K562 (cell line): ENCODE results near the gene MAU2. TPM values are rescaled to one million over a fixed set of nuclear protein-coding genes. Genes with fewer than 3 reads are reported as not detected.
A peak's percentile ranks its signal among the peaks of the same experiment; 100 is the strongest.

ENCODE experiments used
- ATAC-seq: fragments of 200-7000 bp; cut with Tn5 transposase; 3 replicates; pipeline ENCODE4 v1.9.1; 2020; ENCODE audit warnings: moderate library complexity
- BruUV-seq: library from RNA; stranded (reverse); fragments of 400-500 nt; replicated peaks from 2 replicates; lab custom pipeline; 2021; lab: Mats Ljungman, UMichigan
- CTCF ChIA-PET: fragments of 300-600 bp; formaldehyde crosslinking; extraction: SDS; loops from one replicate; lab custom pipeline; 2021; ENCODE audit warnings: low intra/inter-chr PET ratio; lab: Yijun Ruan, JAX
- POLR2A ChIA-PET: fragments of 300-600, 350-650 bp; sonication (Branson Sonifier 250); formaldehyde crosslinking; extraction: SDS; loops from one replicate; lab custom pipeline; 2021; ENCODE audit warnings: antibody characterized with exemption, inconsistent platforms; lab: Yijun Ruan, JAX
- DNase-seq, 4 experiments: peaks; one replicate each; pipeline versions ENCODE4 v3.0.0 to v3.0.0-alpha.2; 2011 to 2018; ENCODE audit warnings: low spot score in 3 of 4, mixed read lengths in 3 of 4; ENCODE audit errors: extremely low read depth in 1 of 4
- FAIRE-seq: peaks from 2 replicates; lab custom pipeline; 2011; peaks lifted over from hg19 to GRCh38; lab: Jason Lieb, UNC
- H2AFZ ChIP-seq: 2 replicates; pipeline ENCODE4 v1.6.0; 2011; ENCODE audit warnings: low read depth, low read length, control low read depth, inconsistent platforms
- H3K27ac ChIP-seq: fragments of 200-600 bp; 3 replicates; pipeline ENCODE4 v1.8.0; 2011; ENCODE audit warnings: low read depth, mild to moderate bottlenecking, control low read depth, inconsistent platforms, low read length, moderate library complexity, mixed read lengths; ENCODE audit errors: extremely low read depth
- H3K27me3 ChIP-seq, 2 experiments: fragments of 300-600 bp in 1 of 2; 2 replicates in 1 of 2; 3 replicates in 1 of 2; pipeline versions ENCODE4 v1.6.0 to v1.8.0; 2011; ENCODE audit warnings: inconsistent platforms in 2 of 2, low read length in 2 of 2, mild to moderate bottlenecking in 1 of 2, mixed read lengths in 1 of 2, moderate library complexity in 1 of 2; ENCODE audit not compliant: control insufficient read depth in 2 of 2, insufficient read depth in 2 of 2
- H3K36me3 ChIP-seq: fragments of 300-600 bp; 3 replicates; pipeline ENCODE4 v1.8.0; 2011; ENCODE audit warnings: mild to moderate bottlenecking, low read length, inconsistent platforms; ENCODE audit not compliant: control insufficient read depth, insufficient read depth
- H3K4me1 ChIP-seq, 2 experiments: fragments of 200-600 bp in 1 of 2; replicated peaks in 1 of 2; 2 replicates in 1 of 2; 3 replicates in 1 of 2; pipeline versions ENCODE4 v1.5.1 to v1.8.0; 2011; ENCODE audit warnings: inconsistent platforms in 2 of 2, low read length in 2 of 2, mild to moderate bottlenecking in 1 of 2, mixed read lengths in 1 of 2, moderate library complexity in 1 of 2; ENCODE audit not compliant: control insufficient read depth in 2 of 2, insufficient read depth in 2 of 2
- H3K4me2 ChIP-seq: 2 replicates; pipeline ENCODE4 v1.6.1; 2011; ENCODE audit warnings: low read length, control low read depth, inconsistent platforms, mixed read lengths; ENCODE audit not compliant: insufficient read depth
- H3K4me3 ChIP-seq: fragments of 200-600 bp; sonication (generic), shearing (Covaris generic); 2 replicates; pipeline ENCODE4 v1.5.1; 2016; ENCODE audit warnings: control low read depth, inconsistent platforms
- H3K79me2 ChIP-seq: fragments of 200-600 bp; 3 replicates; pipeline ENCODE4 v1.8.0; 2011; ENCODE audit warnings: low read length, inconsistent platforms; ENCODE audit not compliant: control insufficient read depth, insufficient read depth
- H3K9ac ChIP-seq, 2 experiments: 2 replicates each; pipeline versions ENCODE4 v1.6.0 to v1.6.1; 2011; ENCODE audit warnings: low read depth in 2 of 2, low read length in 2 of 2, control low read depth in 1 of 2, inconsistent platforms in 1 of 2, mild to moderate bottlenecking in 1 of 2, mixed read lengths in 1 of 2; ENCODE audit not compliant: insufficient read depth in 1 of 2
- H3K9me1 ChIP-seq: one replicate; pipeline ENCODE4 v1.6.0; 2011; ENCODE audit warnings: inconsistent platforms, mild to moderate bottlenecking, low read length, moderate library complexity; ENCODE audit not compliant: control insufficient read depth, insufficient read depth
- H3K9me3 ChIP-seq: replicated peaks from 2 replicates; pipeline ENCODE4 v1.5.1; 2011; ENCODE audit warnings: low read depth, low read length, inconsistent platforms; ENCODE audit not compliant: control insufficient read depth, insufficient read depth
- H4K20me1 ChIP-seq: replicated peaks from 2 replicates; pipeline ENCODE4 v1.6.1; 2011; ENCODE audit warnings: low read length, inconsistent platforms, mixed read lengths; ENCODE audit not compliant: control insufficient read depth, insufficient read depth
- ASH1L ChIP-seq: fragments of 450-650 bp; IDR thresholded peaks from 2 replicates; pipeline ENCODE4 v1.6.1; 2018; ENCODE audit warnings: borderline replicate concordance, mild to moderate bottlenecking, low read depth; ENCODE audit not compliant: partially characterized antibody
- ATF7 ChIP-seq: fragments of 450-650 bp; IDR thresholded peaks from 2 replicates; pipeline ENCODE4 v1.7.1; 2014; ENCODE audit warnings: mild to moderate bottlenecking, moderate library complexity
- ELF2 ChIP-seq: fragments of 250-450 bp; sonication (Bioruptor Pico); IDR thresholded peaks from 2 replicates; pipeline ENCODE4 v1.5.0; 2021; ENCODE audit warnings: mild to moderate bottlenecking
- GATA2 ChIP-seq: sonication (generic); formaldehyde crosslinking; IDR thresholded peaks from 2 replicates; pipeline ENCODE4 v1.4.0; 2020; ENCODE audit warnings: mild to moderate bottlenecking, missing genetic modification reagents
- GTF2B ChIP-seq: IDR thresholded peaks from 2 replicates; pipeline ENCODE4 v1.6.1; 2011; ENCODE audit not compliant: insufficient read length; ENCODE audit errors: extremely low read depth
- KAT2B ChIP-seq: IDR thresholded peaks from one replicate; pipeline ENCODE4 v1.6.1; 2012; ENCODE audit warnings: low read depth, mild to moderate bottlenecking, control low read depth, inconsistent platforms, low read length, moderate library complexity
- MBD2 ChIP-seq: sonication (generic); IDR thresholded peaks from 2 replicates; pipeline ENCODE4 v1.6.1; 2016; ENCODE audit warnings: low read depth, borderline replicate concordance
- SP1 ChIP-seq: sonication (generic); formaldehyde crosslinking; IDR thresholded peaks from 2 replicates; pipeline ENCODE4 v1.8.1; 2022; ENCODE audit warnings: mild to moderate bottlenecking, missing genetic modification reagents
- SUPT5H ChIP-seq: fragments of 450-650 bp; IDR thresholded peaks from 2 replicates; pipeline ENCODE4 v1.6.1; 2016
- UBTF ChIP-seq, 2 experiments: IDR thresholded peaks; 2 replicates each; pipeline ENCODE4 v1.6.1; 2012; ENCODE audit warnings: improper control_type of control experiment in 2 of 2, low read depth in 2 of 2, low read length in 2 of 2, borderline replicate concordance in 1 of 2
- ZKSCAN3 ChIP-seq: fragments of 250-450 bp; sonication (Bioruptor Pico); IDR thresholded peaks from 2 replicates; pipeline ENCODE4 v1.4.0; 2020
- ZNF124 ChIP-seq: sonication (generic); formaldehyde crosslinking; IDR thresholded peaks from 2 replicates; pipeline ENCODE4 v1.8.1; 2022; ENCODE audit warnings: missing genetic modification reagents
- ZNF311 ChIP-seq: fragments of 250-450 bp; sonication (Bioruptor Pico); IDR thresholded peaks from 2 replicates; pipeline ENCODE4 v1.4.0; 2020; ENCODE audit warnings: mild to moderate bottlenecking, moderate library complexity
- ZNF316 ChIP-seq: fragments of 450-650 bp; IDR thresholded peaks from 2 replicates; pipeline ENCODE4 v1.6.1; 2016
- ZNF398 ChIP-seq: fragments of 250-450 bp; sonication (Bioruptor Pico); IDR thresholded peaks from 2 replicates; pipeline ENCODE4 v1.8.0; 2021; ENCODE audit warnings: moderate library complexity, mild to moderate bottlenecking, inconsistent platforms
- ZNF436 ChIP-seq: fragments of 250-450, 450-650 bp; sonication (Bioruptor Pico); formaldehyde crosslinking; IDR thresholded peaks from 2 replicates; pipeline ENCODE4 v1.7.0; 2020; ENCODE audit warnings: mild to moderate bottlenecking
- WGBS: fragments of 100-300 bp; shearing (Covaris generic); methylation state at CpG from one replicate; pipeline ENCODE4 v1.1.6; 2016; ENCODE audit warnings: low coverage, mixed read lengths; ENCODE audit not compliant: insufficient coverage; ENCODE audit errors: missing lambda C conversion rate; 5-methylcytosine and 5-hydroxymethylcytosine counted together
- in situ Hi-C: fragments of 300-500 bp; cut with MboI; formaldehyde crosslinking; loops from 4 replicates; pipeline ENCODE4 v1.15.0; 2018; ENCODE audit warnings: inconsistent platforms, mixed read lengths
- intact Hi-C: fragments of 100-400 bp; cut with micrococcal nuclease; formaldehyde crosslinking; loops from 2 replicates; pipeline ENCODE4 v1.14.2; 2022
- polyA plus RNA-seq, 8 experiments: library from polyadenylated mRNA; depleted of rRNA in 4 of 8; stranded (reverse) in 5 of 8; unstranded in 3 of 8; fragments of >200 nt; fragmentation: Nextera tagmentation in 2 of 8; fragmentation: Illumina TruSeq in 1 of 8; extraction: Ambion mirVana in 2 of 8; extraction: Trizol in 1 of 8; gene quantifications; 2 replicates each; pipeline versions ENCODE4 v1.2.1 to v1.2.3, GENCODE V29; 2011 to 2014; ENCODE audit warnings: inconsistent platforms in 1 of 8, missing spikeins in 1 of 8
- total RNA-seq, 7 experiments: library from RNA; depleted of rRNA in 6 of 7; stranded (reverse); fragments of >200 nt in 6 of 7; fragmentation: Illumina TruSeq in 2 of 7; extraction: Trizol in 2 of 7; gene quantifications; 2 replicates each; pipeline versions ENCODE4 v1.2.1 to v1.2.3, GENCODE V29; 2011 to 2021; ENCODE audit warnings: low replicate concordance in 1 of 7

MAU2 gene
- total and polyA plus RNA-seq, 9 of the 15 experiments (the other 6 are each of a cell fraction or from before 2014, with no cell fraction given): 1.2 to 48.1 (median 19.4) TPM

GRCh38 chr19:19385131-19385895 is 64.7 kb downstream of the MAU2 start:
- FAIRE-seq (peak; percentile 90), ATAC-seq (peak; percentile 93), DNase-seq (peak; percentile 95 to 100 (median 96))
- Histone ChIP-seq H3K4me3 (peak overlapping the region; percentile 96), H3K79me2 (peaks cover 56% of the 10 kb centered on the region), H3K27me3 (no peaks in the 10 kb centered on the region), H3K4me1 (peaks cover 28 to 31% of the 10 kb centered on the region in 2 experiments; a peak in 4 of 5 replicates), H2AFZ (peak overlapping the region; percentile 61), H4K20me1 (no peaks in the 10 kb centered on the region), H3K9ac (peak overlapping the region; percentile 95 to 98), H3K4me2 (peak overlapping the region; percentile 81), H3K27ac (peak overlapping the region; percentile 97), H3K36me3 (peaks cover 13% of the 10 kb centered on the region; the same call in 2 of the 3 replicates), H3K9me3 (no peaks in the 10 kb centered on the region), H3K9me1 (no peaks in the 10 kb centered on the region)
- no TSS peak for BruUV-seq
- ChIA-PET CTCF (no interaction called here), POLR2A (interaction anchor here (0.6 to 1.6 kb wide), 15 partner anchors 10 to 1635 kb away, joined by 3 to 17 read pairs (median 3); partner anchors contain the start of gene GATAD2A)
- intact Hi-C loops: loop anchor here (2.0 to 5.0 kb wide), 2 partner anchors 19 to 102 kb away; partner anchors contain the start of gene GATAD2A
- in situ Hi-C loops: no loop called here
- 1% methylated on average over 64 of the region's 75 CpGs for WGBS
- TF ChIP-seq ZKSCAN3: no peak
- TF ChIP-seq SP1: peak; percentile 99
- no peak for TF ChIP-seq UBTF (IDR thresholded peaks at IDR 0.05; ENCODE audit: borderline replicate concordance in 1 of 2, low read depth in 2 of 2, low read length in 2 of 2)
- TF ChIP-seq ZNF124 (CRISPR knock-in tag): no peak
- TF ChIP-seq ATF7: peak; percentile 89
- TF ChIP-seq ZNF436 (CRISPR knock-in tag): no peak
- no peak for TF ChIP-seq ZNF398
- TF ChIP-seq GTF2B: no peak
- TF ChIP-seq ZNF311 (CRISPR knock-in tag): no peak
- no peak for TF ChIP-seq ZNF316
- no peak for TF ChIP-seq GATA2 (CRISPR knock-in tag)
- peak; percentile 98 for TF ChIP-seq MBD2
- no peak for TF ChIP-seq KAT2B
- peak; percentile 82 for TF ChIP-seq SUPT5H
- TF ChIP-seq ASH1L: peak; percentile 97
- TF ChIP-seq ELF2: peak; percentile 98
